PC-3 (cell line): ENCODE data around the gene MYO19. TPM values are rescaled to one million over a fixed set of nuclear protein-coding genes. Genes with fewer than 3 reads are reported as not detected.
"Not testable (repeated sequence)": the region's sequence is repeated elsewhere in the genome, so short reads cannot be mapped to it uniquely, and the experiment has no call there.

ENCODE experiments used
- ATAC-seq: fragments of 200-7000 bp; cut with Tn5 transposase; 2 replicates; pipeline ENCODE4 v1.9.1; 2020; ENCODE audit warnings: mild to moderate bottlenecking, moderate library complexity
- BruUV-seq: library from RNA; stranded (reverse); fragments of 400-500 nt; replicated peaks from 2 replicates; lab custom pipeline; 2021; lab: Mats Ljungman, UMichigan
- CTCF ChIA-PET: fragments of 300-600 bp; sonication (Branson Sonifier 250); formaldehyde crosslinking; loops from one replicate; lab custom pipeline; 2022; ENCODE audit warnings: antibody characterized with exemption; lab: Charles Lee
- POLR2A ChIA-PET: fragments of 300-600 bp; sonication (Branson Sonifier 250); formaldehyde crosslinking; loops from one replicate; lab custom pipeline; 2022; ENCODE audit warnings: antibody characterized with exemption; ENCODE audit not compliant: unreplicated experiment; lab: Charles Lee
- DNase-seq: peaks from one replicate; pipeline ENCODE4 v3.0.0-alpha.2; 2015
- H2AFZ ChIP-seq: fragments of 300-600 bp; sonication (generic); 2 replicates; pipeline ENCODE4 v1.6.0; 2016; ENCODE audit warnings: antibody characterized with exemption, low read length
- H3F3A ChIP-seq: fragments of 300-600 bp; sonication (generic); one replicate; pipeline ENCODE4 v1.6.0; 2017; ENCODE audit warnings: antibody characterized with exemption, low read length, control low read depth, mild to moderate bottlenecking; ENCODE audit not compliant: unreplicated experiment
- H3K27ac ChIP-seq: fragments of 300-600 bp; sonication (generic); 2 replicates; pipeline ENCODE4 v1.5.1; 2016; ENCODE audit warnings: mild to moderate bottlenecking, low read length
- H3K27me3 ChIP-seq: fragments of 300-600 bp; sonication (generic); 2 replicates; pipeline ENCODE4 v1.6.1; 2016; ENCODE audit warnings: low read length, mixed read lengths
- H3K36me3 ChIP-seq: fragments of 300-600 bp; sonication (generic); 2 replicates; pipeline ENCODE4 v1.6.1; 2016; ENCODE audit warnings: low read depth, mixed run types, low read length, mixed read lengths
- H3K4me1 ChIP-seq: fragments of 300-600 bp; sonication (generic); 2 replicates; pipeline ENCODE4 v1.5.1; 2016; ENCODE audit warnings: low read length; ENCODE audit not compliant: insufficient read depth
- H3K4me2 ChIP-seq: fragments of 300-600 bp; sonication (generic); 2 replicates; pipeline ENCODE4 v1.6.0; 2016; ENCODE audit warnings: low read length
- H3K4me3 ChIP-seq: fragments of 300-600 bp; sonication (generic); 2 replicates; pipeline ENCODE4 v1.5.1; 2016; ENCODE audit warnings: mild to moderate bottlenecking, low read length, mixed read lengths
- H3K79me2 ChIP-seq: fragments of 300-600 bp; sonication (generic); 2 replicates; pipeline ENCODE4 v1.6.1; 2017; ENCODE audit warnings: low read length, mixed read lengths
- H3K9ac ChIP-seq: fragments of 300-600 bp; sonication (generic); 2 replicates; pipeline ENCODE4 v1.6.0; 2016; ENCODE audit warnings: mild to moderate bottlenecking, low read length
- H3K9me2 ChIP-seq: fragments of 300-600 bp; sonication (generic); replicated peaks from 2 replicates; pipeline ENCODE4 v1.6.1; 2016; ENCODE audit warnings: mixed run types, low read length, mixed read lengths
- H3K9me3 ChIP-seq: fragments of 300-600 bp; sonication (generic); 2 replicates; pipeline ENCODE4 v1.6.1; 2016; ENCODE audit warnings: low read length, mixed read lengths
- H4K20me1 ChIP-seq: fragments of 300-600 bp; sonication (generic); 2 replicates; pipeline ENCODE4 v1.6.1; 2016; ENCODE audit warnings: low read length, mixed read lengths
- EZH2 ChIP-seq: fragments of 300-600 bp; sonication (generic); IDR thresholded peaks from one replicate; pipeline ENCODE4 v1.6.1; 2017; ENCODE audit warnings: antibody characterized with exemption, mild to moderate bottlenecking, low read length; ENCODE audit not compliant: unreplicated experiment
- EZH2phosphoT487 ChIP-seq: fragments of 300-600 bp; sonication (generic); IDR thresholded peaks from 2 replicates; pipeline ENCODE4 v1.6.1; 2018; ENCODE audit warnings: mild to moderate bottlenecking, antibody characterized with exemption, low read length, borderline replicate concordance
- intact Hi-C: fragments of 100-400 bp; cut with micrococcal nuclease; formaldehyde crosslinking; loops from 2 replicates; pipeline ENCODE4 v1.9.0; 2023
- total RNA-seq: library from RNA; depleted of rRNA; stranded (reverse); fragments of >200 nt; gene quantifications from 2 replicates; pipeline ENCODE4 v1.2.3, GENCODE V29; 2014
- TF ChIP-seq, protein P1 (sequence below): fragments of 300-600 bp; sonication (generic); conservative IDR thresholded peaks from 2 replicates; pipeline ENCODE4 v1.5.1; 2017; ENCODE audit warnings: antibody characterized with exemption, low read depth, mild to moderate bottlenecking, low read length

The MYO19 gene
- total RNA-seq, 1 experiment from 2014 or later = 143 TPM

DNA sequence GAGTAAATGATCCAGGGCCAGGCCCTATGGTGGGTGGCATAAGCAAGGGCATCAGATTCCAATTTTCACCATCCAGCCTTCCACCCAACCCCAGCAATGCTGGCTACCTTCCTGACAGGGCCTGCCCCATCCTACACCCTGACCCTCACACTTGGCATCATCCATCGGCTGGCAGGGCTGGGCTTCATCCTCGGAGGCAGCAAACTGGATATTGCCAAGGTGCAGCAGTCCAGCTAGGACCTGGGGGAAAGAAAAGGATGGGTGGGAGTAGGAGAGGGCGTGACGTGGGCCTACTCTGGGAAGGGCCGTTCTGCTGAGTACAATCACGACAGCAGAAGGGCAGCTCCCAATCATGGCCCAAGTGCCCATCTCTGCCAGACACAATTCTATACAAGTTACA lies 23.5 kb downstream of the MYO19 start:
- Histone ChIP-seq H3F3A (no peaks in the 10 kb centered on the region), H3K9ac (no peak overlapping the region), H3K79me2 (no peaks in the 10 kb centered on the region), H3K4me2 (no peak overlapping the region), H2AFZ (no peak overlapping the region), H3K9me2 (no peaks in the 10 kb centered on the region), H3K27ac (no peak overlapping the region), H3K4me3 (no peak overlapping the region), H3K36me3 (no peaks in the 10 kb centered on the region; the same call in 1 of the 2 replicates), H3K4me1 (no peaks in the 10 kb centered on the region), H4K20me1 (no peaks in the 10 kb centered on the region), H3K27me3 (no peaks in the 10 kb centered on the region), H3K9me3 (no peaks in the 10 kb centered on the region)
- ATAC-seq = no peak
- no peak for TF ChIP-seq EZH2
- TF ChIP-seq, protein P1, sequence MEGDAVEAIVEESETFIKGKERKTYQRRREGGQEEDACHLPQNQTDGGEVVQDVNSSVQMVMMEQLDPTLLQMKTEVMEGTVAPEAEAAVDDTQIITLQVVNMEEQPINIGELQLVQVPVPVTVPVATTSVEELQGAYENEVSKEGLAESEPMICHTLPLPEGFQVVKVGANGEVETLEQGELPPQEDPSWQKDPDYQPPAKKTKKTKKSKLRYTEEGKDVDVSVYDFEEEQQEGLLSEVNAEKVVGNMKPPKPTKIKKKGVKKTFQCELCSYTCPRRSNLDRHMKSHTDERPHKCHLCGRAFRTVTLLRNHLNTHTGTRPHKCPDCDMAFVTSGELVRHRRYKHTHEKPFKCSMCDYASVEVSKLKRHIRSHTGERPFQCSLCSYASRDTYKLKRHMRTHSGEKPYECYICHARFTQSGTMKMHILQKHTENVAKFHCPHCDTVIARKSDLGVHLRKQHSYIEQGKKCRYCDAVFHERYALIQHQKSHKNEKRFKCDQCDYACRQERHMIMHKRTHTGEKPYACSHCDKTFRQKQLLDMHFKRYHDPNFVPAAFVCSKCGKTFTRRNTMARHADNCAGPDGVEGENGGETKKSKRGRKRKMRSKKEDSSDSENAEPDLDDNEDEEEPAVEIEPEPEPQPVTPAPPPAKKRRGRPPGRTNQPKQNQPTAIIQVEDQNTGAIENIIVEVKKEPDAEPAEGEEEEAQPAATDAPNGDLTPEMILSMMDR = no peak
- no peak for TF ChIP-seq EZH2phosphoT487
- POLR2A ChIA-PET = no interaction called here
- no peak for DNase-seq
- intact Hi-C loops = no loop called here
- CTCF ChIA-PET = no interaction called here
- BruUV-seq = no TSS peak

DNA sequence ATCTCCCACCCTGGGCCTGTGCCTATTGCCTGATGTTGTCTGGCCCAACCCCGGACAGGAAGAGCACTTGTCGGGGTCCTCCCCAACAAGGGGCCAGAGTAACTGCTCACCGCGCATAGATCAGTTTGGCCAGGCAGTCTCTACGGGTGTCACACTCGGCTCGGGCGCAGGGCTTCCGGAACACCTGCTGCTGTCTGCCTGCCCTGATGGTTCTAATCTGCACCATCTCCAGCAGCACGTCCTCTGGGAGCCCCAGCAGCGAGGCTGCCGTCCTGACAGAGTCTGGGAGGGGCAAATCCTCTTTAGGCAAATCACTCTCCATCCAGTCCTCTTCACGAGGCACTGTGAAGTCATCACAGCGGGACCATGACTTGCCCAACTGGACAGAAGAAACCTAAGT lies 24.0 kb downstream of the MYO19 start:
- Histone ChIP-seq H3K36me3 (no peaks in the 10 kb centered on the region; the same call in 1 of the 2 replicates), H2AFZ (no peak overlapping the region), H3K9me2 (no peaks in the 10 kb centered on the region), H4K20me1 (no peaks in the 10 kb centered on the region), H3K9me3 (no peaks in the 10 kb centered on the region), H3K9ac (no peak overlapping the region), H3K27ac (no peak overlapping the region), H3K27me3 (no peaks in the 10 kb centered on the region), H3K79me2 (no peaks in the 10 kb centered on the region), H3K4me2 (no peak overlapping the region), H3K4me1 (no peaks in the 10 kb centered on the region), H3F3A (no peaks in the 10 kb centered on the region), H3K4me3 (no peak overlapping the region)
- CTCF ChIA-PET = no interaction called here
- no peak for ATAC-seq
- TF ChIP-seq EZH2 (no peak), EZH2phosphoT487 (no peak)
- TF ChIP-seq, protein P1 = no peak
- DNase-seq = no peak
- POLR2A ChIA-PET = no interaction called here
- BruUV-seq = no TSS peak
- intact Hi-C loops = no loop called here

DNA sequence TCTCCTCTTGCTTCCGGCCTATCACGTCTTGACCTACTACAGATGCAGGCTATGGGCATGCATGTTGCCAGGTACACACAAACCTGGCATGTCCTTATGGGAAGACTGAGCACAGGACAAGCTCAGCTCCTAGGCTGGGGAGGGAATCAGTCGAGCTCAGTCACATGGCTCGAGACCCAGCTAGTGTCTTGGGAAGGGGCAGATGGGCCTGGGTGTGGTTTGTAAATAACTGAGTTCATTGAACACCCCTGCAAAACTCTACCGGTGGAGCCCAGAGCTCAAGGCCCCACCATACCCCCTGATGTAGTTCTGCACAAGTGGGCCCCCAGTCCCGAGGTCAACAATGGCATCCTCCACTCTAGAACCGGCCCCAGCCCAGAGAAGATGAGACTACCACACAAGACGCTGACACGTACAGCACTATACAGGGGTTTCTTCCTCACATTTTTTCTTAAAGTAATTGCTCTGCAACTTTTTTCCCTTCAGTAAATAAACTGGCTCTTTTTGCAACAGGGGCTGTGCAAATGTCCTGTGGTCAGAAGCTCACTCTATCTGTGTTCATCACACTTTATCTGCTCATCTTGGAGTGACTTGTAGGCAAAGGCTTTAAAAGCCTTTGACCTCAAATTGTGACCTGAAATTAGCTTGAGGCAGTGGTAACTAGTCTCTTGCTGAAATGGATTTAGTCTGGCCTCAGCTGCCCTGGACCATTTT lies 25.2 kb downstream of the MYO19 start:
- no peaks in the 10 kb centered on the region for H4K20me1 ChIP-seq
- no peak overlapping the region for H3K4me2 ChIP-seq
- no peak overlapping the region for H3K4me3 ChIP-seq
- no peaks in the 10 kb centered on the region for H3K79me2 ChIP-seq
- H3K27me3 ChIP-seq = no peaks in the 10 kb centered on the region
- POLR2A ChIA-PET = no interaction called here
- TF ChIP-seq EZH2phosphoT487 (no peak), EZH2 (no peak)
- TF ChIP-seq, protein P1 = no peak
- intact Hi-C loops = no loop called here
- no peaks in the 10 kb centered on the region for H3K9me3 ChIP-seq
- no peaks in the 10 kb centered on the region for H3K9me2 ChIP-seq
- no peaks in the 10 kb centered on the region for H3K4me1 ChIP-seq
- ATAC-seq = no peak
- H3K36me3 ChIP-seq = no peaks in the 10 kb centered on the region; the same call in 1 of the 2 replicates
- no peak overlapping the region for H2AFZ ChIP-seq
- H3F3A ChIP-seq = no peaks in the 10 kb centered on the region
- BruUV-seq = no TSS peak
- CTCF ChIA-PET = no interaction called here
- DNase-seq = no peak
- no peak overlapping the region for H3K27ac ChIP-seq
- no peak overlapping the region for H3K9ac ChIP-seq

DNA sequence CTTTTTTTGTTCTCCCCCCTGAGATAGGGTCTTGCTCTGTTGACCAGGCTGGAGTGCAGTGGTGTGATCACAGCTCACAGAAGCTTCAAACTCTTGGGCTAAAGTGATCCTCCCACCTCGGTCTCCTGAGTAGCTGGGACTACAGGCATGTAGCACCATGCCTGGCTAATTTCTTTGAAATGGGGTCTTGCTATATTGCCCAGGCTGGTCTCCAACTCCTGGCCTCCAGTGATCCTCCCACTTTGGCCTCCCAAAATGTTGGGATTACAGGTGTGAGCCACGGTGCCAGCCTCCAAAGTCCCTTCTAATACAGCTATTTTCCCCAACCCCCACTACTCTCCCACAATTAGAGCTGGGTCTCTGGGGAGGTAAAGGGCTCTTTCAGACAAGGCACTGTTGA lies 26.2 kb downstream of the MYO19 start:
- H3K27ac ChIP-seq, H3K27me3 ChIP-seq, intact Hi-C loops, POLR2A ChIA-PET, H3K4me2 ChIP-seq, DNase-seq, H3F3A ChIP-seq, H4K20me1 ChIP-seq, CTCF ChIA-PET, H3K9me3 ChIP-seq, H3K9ac ChIP-seq, H3K36me3 ChIP-seq, H3K4me3 ChIP-seq, ATAC-seq, H3K4me1 ChIP-seq, H2AFZ ChIP-seq, H3K79me2 ChIP-seq, BruUV-seq, H3K9me2 ChIP-seq: not testable (repeated sequence)
